Measurements from ENCODE around the gene KDM4B. TPM values are rescaled to one million over a fixed set of nuclear protein-coding genes. Genes with fewer than 3 reads are reported as not detected.

The KDM4B gene
- total and polyA plus RNA-seq, 10 of the 15 experiments (the other 5 are each of a cell fraction or from before 2014, with no cell fraction given) = 0.47 to 49.6 (median 16.2) TPM

DNA sequence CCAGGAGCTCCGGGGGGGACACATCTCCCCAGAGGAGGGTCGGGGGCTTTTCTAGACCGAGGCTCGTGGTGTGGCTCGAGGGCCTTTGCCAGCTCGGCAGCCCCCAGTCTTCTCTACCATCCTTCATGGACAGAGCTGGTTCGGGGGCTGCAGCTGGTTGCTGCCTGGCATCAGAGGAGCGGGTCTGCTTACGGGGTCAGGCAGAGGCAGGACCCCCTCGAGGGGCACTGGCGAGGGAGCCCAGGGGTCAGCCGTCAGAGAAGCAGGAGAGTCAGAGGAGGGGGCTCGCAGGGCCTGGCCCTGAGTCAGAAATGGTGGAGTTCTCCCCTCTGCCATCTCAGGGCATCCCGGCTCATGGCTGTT lies 123.5 kb downstream of the KDM4B start:
- intact Hi-C loops (cut with micrococcal nuclease; ENCODE audit: unreplicated experiment) = no loop called here
- CTCF ChIA-PET = no interaction called here
- POLR2A ChIA-PET = no interaction called here
- TF ChIP-seq, protein P1, sequence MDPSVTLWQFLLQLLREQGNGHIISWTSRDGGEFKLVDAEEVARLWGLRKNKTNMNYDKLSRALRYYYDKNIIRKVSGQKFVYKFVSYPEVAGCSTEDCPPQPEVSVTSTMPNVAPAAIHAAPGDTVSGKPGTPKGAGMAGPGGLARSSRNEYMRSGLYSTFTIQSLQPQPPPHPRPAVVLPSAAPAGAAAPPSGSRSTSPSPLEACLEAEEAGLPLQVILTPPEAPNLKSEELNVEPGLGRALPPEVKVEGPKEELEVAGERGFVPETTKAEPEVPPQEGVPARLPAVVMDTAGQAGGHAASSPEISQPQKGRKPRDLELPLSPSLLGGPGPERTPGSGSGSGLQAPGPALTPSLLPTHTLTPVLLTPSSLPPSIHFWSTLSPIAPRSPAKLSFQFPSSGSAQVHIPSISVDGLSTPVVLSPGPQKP (IDR thresholded peaks at IDR 0.05; ENCODE audit: low read depth, low read length) = no peak
- TF ChIP-seq, protein P2, sequence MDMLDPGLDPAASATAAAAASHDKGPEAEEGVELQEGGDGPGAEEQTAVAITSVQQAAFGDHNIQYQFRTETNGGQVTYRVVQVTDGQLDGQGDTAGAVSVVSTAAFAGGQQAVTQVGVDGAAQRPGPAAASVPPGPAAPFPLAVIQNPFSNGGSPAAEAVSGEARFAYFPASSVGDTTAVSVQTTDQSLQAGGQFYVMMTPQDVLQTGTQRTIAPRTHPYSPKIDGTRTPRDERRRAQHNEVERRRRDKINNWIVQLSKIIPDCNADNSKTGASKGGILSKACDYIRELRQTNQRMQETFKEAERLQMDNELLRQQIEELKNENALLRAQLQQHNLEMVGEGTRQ (IDR thresholded peaks at IDR 0.05; ENCODE audit: borderline replicate concordance, low read depth, low read length) = no peak
- TF ChIP-seq, protein P3, sequence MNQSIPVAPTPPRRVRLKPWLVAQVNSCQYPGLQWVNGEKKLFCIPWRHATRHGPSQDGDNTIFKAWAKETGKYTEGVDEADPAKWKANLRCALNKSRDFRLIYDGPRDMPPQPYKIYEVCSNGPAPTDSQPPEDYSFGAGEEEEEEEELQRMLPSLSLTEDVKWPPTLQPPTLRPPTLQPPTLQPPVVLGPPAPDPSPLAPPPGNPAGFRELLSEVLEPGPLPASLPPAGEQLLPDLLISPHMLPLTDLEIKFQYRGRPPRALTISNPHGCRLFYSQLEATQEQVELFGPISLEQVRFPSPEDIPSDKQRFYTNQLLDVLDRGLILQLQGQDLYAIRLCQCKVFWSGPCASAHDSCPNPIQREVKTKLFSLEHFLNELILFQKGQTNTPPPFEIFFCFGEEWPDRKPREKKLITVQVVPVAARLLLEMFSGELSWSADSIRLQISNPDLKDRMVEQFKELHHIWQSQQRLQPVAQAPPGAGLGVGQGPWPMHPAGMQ (IDR thresholded peaks at IDR 0.05; ENCODE audit: borderline replicate concordance) = no peak
- no peak for TF ChIP-seq SUPT20H (IDR thresholded peaks at IDR 0.05; ENCODE audit: borderline replicate concordance, control insufficient read depth, low read depth, low read length)
- no peak for TF ChIP-seq GABPA (IDR thresholded peaks at IDR 0.05; ENCODE audit: low read depth)
- TF ChIP-seq, protein P4, sequence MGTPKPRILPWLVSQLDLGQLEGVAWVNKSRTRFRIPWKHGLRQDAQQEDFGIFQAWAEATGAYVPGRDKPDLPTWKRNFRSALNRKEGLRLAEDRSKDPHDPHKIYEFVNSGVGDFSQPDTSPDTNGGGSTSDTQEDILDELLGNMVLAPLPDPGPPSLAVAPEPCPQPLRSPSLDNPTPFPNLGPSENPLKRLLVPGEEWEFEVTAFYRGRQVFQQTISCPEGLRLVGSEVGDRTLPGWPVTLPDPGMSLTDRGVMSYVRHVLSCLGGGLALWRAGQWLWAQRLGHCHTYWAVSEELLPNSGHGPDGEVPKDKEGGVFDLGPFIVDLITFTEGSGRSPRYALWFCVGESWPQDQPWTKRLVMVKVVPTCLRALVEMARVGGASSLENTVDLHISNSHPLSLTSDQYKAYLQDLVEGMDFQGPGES (IDR thresholded peaks at IDR 0.05) = no peak
- TF ChIP-seq, protein P5, sequence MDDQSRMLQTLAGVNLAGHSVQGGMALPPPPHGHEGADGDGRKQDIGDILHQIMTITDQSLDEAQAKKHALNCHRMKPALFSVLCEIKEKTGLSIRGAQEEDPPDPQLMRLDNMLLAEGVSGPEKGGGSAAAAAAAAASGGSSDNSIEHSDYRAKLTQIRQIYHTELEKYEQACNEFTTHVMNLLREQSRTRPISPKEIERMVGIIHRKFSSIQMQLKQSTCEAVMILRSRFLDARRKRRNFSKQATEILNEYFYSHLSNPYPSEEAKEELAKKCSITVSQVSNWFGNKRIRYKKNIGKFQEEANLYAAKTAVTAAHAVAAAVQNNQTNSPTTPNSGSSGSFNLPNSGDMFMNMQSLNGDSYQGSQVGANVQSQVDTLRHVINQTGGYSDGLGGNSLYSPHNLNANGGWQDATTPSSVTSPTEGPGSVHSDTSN (IDR thresholded peaks at IDR 0.05; ENCODE audit: insufficient replicate concordance, low read depth, low read length) = no peak
- TF ChIP-seq, protein P6, sequence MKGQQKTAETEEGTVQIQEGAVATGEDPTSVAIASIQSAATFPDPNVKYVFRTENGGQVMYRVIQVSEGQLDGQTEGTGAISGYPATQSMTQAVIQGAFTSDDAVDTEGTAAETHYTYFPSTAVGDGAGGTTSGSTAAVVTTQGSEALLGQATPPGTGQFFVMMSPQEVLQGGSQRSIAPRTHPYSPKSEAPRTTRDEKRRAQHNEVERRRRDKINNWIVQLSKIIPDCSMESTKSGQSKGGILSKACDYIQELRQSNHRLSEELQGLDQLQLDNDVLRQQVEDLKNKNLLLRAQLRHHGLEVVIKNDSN (IDR thresholded peaks at IDR 0.05; ENCODE audit: borderline replicate concordance, extremely low read length, insufficient read depth, low read depth, low read length) = no peak
- TF ChIP-seq BCL11A (IDR thresholded peaks at IDR 0.05; ENCODE audit: low read depth, low read length) = no peak
- TF ChIP-seq, protein P7, sequence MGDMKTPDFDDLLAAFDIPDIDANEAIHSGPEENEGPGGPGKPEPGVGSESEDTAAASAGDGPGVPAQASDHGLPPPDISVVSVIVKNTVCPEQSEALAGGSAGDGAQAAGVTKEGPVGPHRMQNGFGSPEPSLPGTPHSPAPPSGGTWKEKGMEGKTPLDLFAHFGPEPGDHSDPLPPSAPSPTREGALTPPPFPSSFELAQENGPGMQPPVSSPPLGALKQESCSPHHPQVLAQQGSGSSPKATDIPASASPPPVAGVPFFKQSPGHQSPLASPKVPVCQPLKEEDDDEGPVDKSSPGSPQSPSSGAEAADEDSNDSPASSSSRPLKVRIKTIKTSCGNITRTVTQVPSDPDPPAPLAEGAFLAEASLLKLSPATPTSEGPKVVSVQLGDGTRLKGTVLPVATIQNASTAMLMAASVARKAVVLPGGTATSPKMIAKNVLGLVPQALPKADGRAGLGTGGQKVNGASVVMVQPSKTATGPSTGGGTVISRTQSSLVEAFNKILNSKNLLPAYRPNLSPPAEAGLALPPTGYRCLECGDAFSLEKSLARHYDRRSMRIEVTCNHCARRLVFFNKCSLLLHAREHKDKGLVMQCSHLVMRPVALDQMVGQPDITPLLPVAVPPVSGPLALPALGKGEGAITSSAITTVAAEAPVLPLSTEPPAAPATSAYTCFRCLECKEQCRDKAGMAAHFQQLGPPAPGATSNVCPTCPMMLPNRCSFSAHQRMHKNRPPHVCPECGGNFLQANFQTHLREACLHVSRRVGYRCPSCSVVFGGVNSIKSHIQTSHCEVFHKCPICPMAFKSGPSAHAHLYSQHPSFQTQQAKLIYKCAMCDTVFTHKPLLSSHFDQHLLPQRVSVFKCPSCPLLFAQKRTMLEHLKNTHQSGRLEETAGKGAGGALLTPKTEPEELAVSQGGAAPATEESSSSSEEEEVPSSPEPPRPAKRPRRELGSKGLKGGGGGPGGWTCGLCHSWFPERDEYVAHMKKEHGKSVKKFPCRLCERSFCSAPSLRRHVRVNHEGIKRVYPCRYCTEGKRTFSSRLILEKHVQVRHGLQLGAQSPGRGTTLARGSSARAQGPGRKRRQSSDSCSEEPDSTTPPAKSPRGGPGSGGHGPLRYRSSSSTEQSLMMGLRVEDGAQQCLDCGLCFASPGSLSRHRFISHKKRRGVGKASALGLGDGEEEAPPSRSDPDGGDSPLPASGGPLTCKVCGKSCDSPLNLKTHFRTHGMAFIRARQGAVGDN (IDR thresholded peaks at IDR 0.05) = no peak
- TF ChIP-seq RBBP5 (conservative IDR thresholded peaks at IDR 0.05) = no peak
- no peak for TF ChIP-seq MEF2B (IDR thresholded peaks at IDR 0.05; ENCODE audit: partially characterized antibody, poor library complexity, severe bottlenecking)
- no peak for TF ChIP-seq NFIC (IDR thresholded peaks at IDR 0.05; ENCODE audit: low read depth, low read length)

More for the DNA sequence above, 123.5 kb downstream of the KDM4B start:
- no peaks in the 10 kb centered on the region for H3K4me1 ChIP-seq (ENCODE audit: control insufficient read depth, insufficient read depth, low read length)
- no peak overlapping the region for H3K4me2 ChIP-seq (ENCODE audit: control insufficient read depth, insufficient read depth)
- no peaks in the 10 kb centered on the region for H3K27me3 ChIP-seq (replicated peaks in 1 of 2; ENCODE audit: control insufficient read depth in 2 of 2, insufficient read depth in 2 of 2, low read length in 1 of 2)
- 84% methylated on average over 14 of the region's 14 CpGs for WGBS (ENCODE audit: insufficient coverage, insufficient replicate concordance, low lambda C conversion rate, missing lambda C conversion rate)
- H3K4me3 ChIP-seq = no peak overlapping the region
- no peak overlapping the region for H3K9ac ChIP-seq (ENCODE audit: control insufficient read depth, insufficient read depth, low read length)
- BruUV-seq (replicated peaks) = no TSS peak
- H2AFZ ChIP-seq (ENCODE audit: control insufficient read depth, low read depth, low read length) = no peak overlapping the region
- no peaks in the 10 kb centered on the region for H3K79me2 ChIP-seq (ENCODE audit: control insufficient read depth, insufficient read depth, low read length)
- ATAC-seq = no peak
- RAD21 ChIA-PET (ENCODE audit: unreplicated experiment) = no interaction called here
- peaks cover 0 to 10% of the 10 kb centered on the region in 2 experiments; a peak in 3 of 4 replicates for H3K36me3 ChIP-seq (ENCODE audit: control insufficient read depth in 2 of 2, insufficient read depth in 2 of 2, low read length in 1 of 2)
- in situ Hi-C loops (cut with MboI) = no loop called here
- SMC1A ChIA-PET (ENCODE audit: uncharacterized antibody, unreplicated experiment) = interaction anchor here (0.6 kb wide), 1 partner anchor 12 kb away, joined by 4 read pairs; no protein-coding TSS in a partner anchor
- no peak overlapping the region for H3K27ac ChIP-seq (ENCODE audit: control insufficient read depth, insufficient read depth)
- H4K20me1 ChIP-seq (ENCODE audit: control insufficient read depth, insufficient read depth) = no peaks in the 10 kb centered on the region
- H3K9me3 ChIP-seq (replicated peaks; ENCODE audit: control insufficient read depth, insufficient read depth, low read length) = peaks cover 5% of the 10 kb centered on the region; the same call in 1 of the 3 replicates
- no peak for DNase-seq (ENCODE audit: low read depth, low spot score)
- no peak for FAIRE-seq

Data from GM12878 (cell line).